Raji (cell line): ENCODE data around the gene AAR2.

Experiments
- POLR2A ChIP-seq: IDR thresholded peaks from 2 replicates; pipeline ENCODE4 v1.6.1; 2011; ENCODE audit warnings: low read depth, low read length, control low read depth; ENCODE audit not compliant: insufficient read depth

AAR2 gene

DNA sequence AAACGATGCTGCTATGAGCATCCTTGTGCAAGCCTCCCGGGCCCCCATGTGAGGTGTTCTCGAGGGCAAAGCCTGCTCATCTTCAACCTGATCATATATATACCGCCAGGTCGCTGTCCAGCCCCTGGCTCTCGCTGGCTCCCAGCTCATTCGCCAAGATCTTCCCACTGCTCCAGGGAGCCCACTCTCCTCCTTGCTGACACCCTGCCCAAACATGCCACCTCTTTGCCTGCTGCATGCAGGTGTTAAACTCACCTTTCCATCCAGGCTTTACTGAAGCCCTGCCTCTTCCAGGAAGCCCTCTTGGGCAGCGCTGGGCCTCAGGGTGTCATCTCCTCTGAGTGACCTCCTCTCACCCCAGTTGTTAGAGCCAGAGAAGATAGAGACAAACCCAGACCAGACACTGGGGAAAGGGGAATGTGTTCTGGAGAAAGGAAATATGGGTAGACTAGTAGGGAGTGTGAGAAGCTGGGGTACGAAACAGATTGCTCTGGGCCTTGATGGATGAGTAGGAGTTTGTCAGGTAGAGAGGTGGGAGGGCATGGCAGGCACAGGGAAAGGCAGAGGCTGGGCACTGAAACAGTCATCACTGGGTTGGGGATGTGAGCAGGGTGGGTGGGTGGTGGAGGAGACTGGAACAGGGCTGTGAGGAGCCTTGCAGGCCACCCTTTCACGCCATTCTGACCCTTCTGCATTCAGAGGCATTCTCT, 68.7 kb downstream of the AAR2 start:
- no peak for TF ChIP-seq POLR2A

DNA sequence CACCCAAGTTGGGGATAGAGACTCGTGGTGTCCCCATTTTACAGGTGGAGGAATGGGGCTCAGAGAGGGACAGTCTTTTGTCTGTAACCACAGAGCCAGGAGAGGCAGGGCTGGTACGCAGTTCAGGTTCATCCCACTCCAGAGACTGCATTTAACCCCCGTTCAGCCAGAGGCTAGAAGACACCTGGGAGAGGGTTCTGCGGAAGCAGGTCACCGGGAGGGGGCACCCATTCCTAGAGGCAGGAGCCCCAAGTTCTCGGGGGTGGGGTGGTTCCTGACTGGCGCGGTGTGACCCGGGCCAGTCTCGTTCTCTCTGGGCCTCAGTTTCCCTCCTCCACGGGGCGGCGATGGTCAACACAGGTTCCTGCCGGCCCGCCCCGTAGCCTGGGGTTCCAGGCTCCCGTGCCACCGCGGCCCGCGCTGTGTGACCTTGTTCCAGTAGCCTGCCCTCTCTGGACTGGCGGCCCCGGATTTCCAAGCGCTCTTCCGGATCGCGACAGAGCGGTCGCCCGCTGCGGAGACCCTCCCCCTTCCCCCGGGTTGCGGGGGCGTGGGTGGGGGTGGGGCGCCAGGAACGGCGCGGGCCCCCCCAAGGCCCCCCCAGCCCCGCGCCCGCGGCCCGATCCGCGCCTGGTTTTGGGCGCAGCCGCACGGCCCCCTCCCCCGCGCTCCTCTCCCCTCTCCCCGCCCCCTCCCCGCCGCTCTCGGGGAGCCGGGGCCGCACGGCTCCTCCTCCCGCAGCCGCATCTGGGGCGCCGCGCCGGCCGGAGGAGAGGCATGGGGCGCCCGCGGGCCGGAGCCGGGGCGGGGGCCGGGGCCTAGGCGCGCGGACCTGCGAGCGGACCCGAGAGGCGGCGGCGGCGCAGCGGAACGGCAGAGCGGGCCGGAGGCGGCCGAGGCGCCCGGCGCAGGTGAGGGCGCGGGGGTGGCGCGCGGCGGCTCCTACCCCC, 69.6 kb downstream of the AAR2 start, which contains the start of gene DLGAP4:
Gene DLGAP4, plus strand, starts transcription at position 738 of the 950 bp plus-strand sequence. CDS start 125,379 bp downstream, outside the sequence.
- no peak for TF ChIP-seq POLR2A
